ENCODE results near the gene TTC14.

DNA sequence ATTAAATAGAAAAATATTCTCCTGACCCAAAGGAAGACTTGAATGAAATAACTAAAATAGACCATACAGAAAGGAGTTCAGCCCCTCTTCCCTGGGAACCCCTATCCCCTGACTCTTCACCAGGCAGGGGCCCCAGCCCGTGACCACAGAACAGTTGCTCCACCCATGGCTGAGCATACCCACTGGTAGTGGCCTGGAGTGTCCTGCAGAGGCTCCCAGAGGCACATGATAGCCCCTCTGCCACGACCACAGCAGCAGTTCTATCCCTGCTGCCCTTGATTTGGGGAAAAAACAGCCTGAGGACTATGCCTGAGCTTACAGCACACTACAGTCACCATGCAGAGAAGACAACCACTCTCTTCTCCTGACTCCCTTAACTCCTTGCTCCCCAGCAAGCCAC lies 31.8 kb downstream of the TTC14 start:
- TF ChIP-seq CHD1 (IDR thresholded peaks at IDR 0.05; ENCODE audit: low read depth, low read length) (no peak), CEBPB (IDR thresholded peaks at IDR 0.05; ENCODE audit: low read depth, low read length) (no peak), SMC3 (IDR thresholded peaks at IDR 0.05; ENCODE audit: low read depth, low read length) (no peak), POLR2A (IDR thresholded peaks at IDR 0.05; ENCODE audit: low read depth, low read length) (no peak), FOS (IDR thresholded peaks at IDR 0.05; ENCODE audit: low read depth, low read length) (no peak), BHLHE40 (IDR thresholded peaks at IDR 0.05; ENCODE audit: low read depth, low read length) (no peak), MAZ (IDR thresholded peaks at IDR 0.05; ENCODE audit: borderline replicate concordance, low read depth, low read length) (no peak)
- TF ChIP-seq, protein P1, sequence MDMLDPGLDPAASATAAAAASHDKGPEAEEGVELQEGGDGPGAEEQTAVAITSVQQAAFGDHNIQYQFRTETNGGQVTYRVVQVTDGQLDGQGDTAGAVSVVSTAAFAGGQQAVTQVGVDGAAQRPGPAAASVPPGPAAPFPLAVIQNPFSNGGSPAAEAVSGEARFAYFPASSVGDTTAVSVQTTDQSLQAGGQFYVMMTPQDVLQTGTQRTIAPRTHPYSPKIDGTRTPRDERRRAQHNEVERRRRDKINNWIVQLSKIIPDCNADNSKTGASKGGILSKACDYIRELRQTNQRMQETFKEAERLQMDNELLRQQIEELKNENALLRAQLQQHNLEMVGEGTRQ (IDR thresholded peaks at IDR 0.05; ENCODE audit: low read depth, low read length), result no peak
- TF ChIP-seq, protein P2, sequence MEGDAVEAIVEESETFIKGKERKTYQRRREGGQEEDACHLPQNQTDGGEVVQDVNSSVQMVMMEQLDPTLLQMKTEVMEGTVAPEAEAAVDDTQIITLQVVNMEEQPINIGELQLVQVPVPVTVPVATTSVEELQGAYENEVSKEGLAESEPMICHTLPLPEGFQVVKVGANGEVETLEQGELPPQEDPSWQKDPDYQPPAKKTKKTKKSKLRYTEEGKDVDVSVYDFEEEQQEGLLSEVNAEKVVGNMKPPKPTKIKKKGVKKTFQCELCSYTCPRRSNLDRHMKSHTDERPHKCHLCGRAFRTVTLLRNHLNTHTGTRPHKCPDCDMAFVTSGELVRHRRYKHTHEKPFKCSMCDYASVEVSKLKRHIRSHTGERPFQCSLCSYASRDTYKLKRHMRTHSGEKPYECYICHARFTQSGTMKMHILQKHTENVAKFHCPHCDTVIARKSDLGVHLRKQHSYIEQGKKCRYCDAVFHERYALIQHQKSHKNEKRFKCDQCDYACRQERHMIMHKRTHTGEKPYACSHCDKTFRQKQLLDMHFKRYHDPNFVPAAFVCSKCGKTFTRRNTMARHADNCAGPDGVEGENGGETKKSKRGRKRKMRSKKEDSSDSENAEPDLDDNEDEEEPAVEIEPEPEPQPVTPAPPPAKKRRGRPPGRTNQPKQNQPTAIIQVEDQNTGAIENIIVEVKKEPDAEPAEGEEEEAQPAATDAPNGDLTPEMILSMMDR (conservative IDR thresholded peaks at IDR 0.05; ENCODE audit: low read depth, low read length), result no peak
- TF ChIP-seq, protein P3, sequence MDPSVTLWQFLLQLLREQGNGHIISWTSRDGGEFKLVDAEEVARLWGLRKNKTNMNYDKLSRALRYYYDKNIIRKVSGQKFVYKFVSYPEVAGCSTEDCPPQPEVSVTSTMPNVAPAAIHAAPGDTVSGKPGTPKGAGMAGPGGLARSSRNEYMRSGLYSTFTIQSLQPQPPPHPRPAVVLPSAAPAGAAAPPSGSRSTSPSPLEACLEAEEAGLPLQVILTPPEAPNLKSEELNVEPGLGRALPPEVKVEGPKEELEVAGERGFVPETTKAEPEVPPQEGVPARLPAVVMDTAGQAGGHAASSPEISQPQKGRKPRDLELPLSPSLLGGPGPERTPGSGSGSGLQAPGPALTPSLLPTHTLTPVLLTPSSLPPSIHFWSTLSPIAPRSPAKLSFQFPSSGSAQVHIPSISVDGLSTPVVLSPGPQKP (IDR thresholded peaks at IDR 0.05; ENCODE audit: borderline replicate concordance, low read depth, low read length), result no peak
